ENCODE data around the gene GPX1. TPM values are rescaled to one million over a fixed set of nuclear protein-coding genes. Genes with fewer than 3 reads are reported as not detected.

Gene GPX1
- total and polyA plus RNA-seq, 10 of the 15 experiments (the other 5 are each of a cell fraction or from before 2014, with no cell fraction given) = 32.0 to 1,121 (median 400) TPM

DNA sequence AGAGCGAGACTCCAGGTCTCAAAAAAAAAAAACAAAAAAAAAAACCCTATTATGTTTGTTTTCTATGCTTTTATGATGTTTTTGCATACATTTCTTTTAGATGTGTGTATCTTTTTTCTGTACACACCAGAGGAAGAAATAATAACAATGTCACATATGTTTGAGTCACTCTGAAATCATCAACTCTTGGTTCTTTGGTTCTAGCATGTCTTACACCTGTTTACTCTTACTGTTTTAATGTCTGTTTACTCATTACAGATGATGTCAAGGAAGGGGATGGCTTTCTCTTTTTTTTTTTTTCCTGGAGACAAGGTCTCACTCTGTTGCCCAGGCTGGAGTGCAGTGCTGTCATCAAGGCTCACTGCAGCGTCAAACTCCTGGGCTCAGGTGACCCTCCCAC lies 29.6 kb upstream of the GPX1 start:
- in situ Hi-C loops (cut with MboI) = no loop called here
- DNase-seq (ENCODE audit: low read depth, low spot score) = no peak

More for the DNA sequence above, 29.6 kb upstream of the GPX1 start:
- SMC1A ChIA-PET (ENCODE audit: uncharacterized antibody, unreplicated experiment) = interaction anchor here (2.1 to 2.5 kb wide), 2 partner anchors 8 to 22 kb away, joined by 5 read pairs; no protein-coding TSS in a partner anchor
- H3K4me3 ChIP-seq = no peak overlapping the region
- H3K4me2 ChIP-seq (ENCODE audit: control insufficient read depth, insufficient read depth) = no peak overlapping the region
- ATAC-seq = no peak
- intact Hi-C loops (cut with micrococcal nuclease; ENCODE audit: unreplicated experiment) = no loop called here
- H3K9ac ChIP-seq (ENCODE audit: control insufficient read depth, insufficient read depth, low read length) = no peak overlapping the region
- CTCF ChIA-PET = interaction anchor here (0.8 kb wide), 1 partner anchor 13 kb away, joined by 3 read pairs; no protein-coding TSS in a partner anchor
- POLR2A ChIA-PET = interaction anchor here (0.9 kb wide), 1 partner anchor 21 kb away, joined by 4 read pairs; no protein-coding TSS in a partner anchor
- RAD21 ChIA-PET (ENCODE audit: unreplicated experiment) = no interaction called here
- no TSS peak for BruUV-seq (replicated peaks)
- H3K79me2 ChIP-seq (ENCODE audit: control insufficient read depth, insufficient read depth, low read length) = peaks cover 80% of the 10 kb centered on the region
- WGBS (ENCODE audit: insufficient coverage, insufficient replicate concordance, low lambda C conversion rate, missing lambda C conversion rate) = 91% methylated on average over 2 of the region's 2 CpGs
- peaks cover 6% of the 10 kb centered on the region; the same call in 1 of the 2 replicates for H4K20me1 ChIP-seq (ENCODE audit: control insufficient read depth, insufficient read depth)
- no peak for TF ChIP-seq RUNX3 (IDR thresholded peaks at IDR 0.05; ENCODE audit: low read length)
- TF ChIP-seq, protein P1, sequence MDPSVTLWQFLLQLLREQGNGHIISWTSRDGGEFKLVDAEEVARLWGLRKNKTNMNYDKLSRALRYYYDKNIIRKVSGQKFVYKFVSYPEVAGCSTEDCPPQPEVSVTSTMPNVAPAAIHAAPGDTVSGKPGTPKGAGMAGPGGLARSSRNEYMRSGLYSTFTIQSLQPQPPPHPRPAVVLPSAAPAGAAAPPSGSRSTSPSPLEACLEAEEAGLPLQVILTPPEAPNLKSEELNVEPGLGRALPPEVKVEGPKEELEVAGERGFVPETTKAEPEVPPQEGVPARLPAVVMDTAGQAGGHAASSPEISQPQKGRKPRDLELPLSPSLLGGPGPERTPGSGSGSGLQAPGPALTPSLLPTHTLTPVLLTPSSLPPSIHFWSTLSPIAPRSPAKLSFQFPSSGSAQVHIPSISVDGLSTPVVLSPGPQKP (IDR thresholded peaks at IDR 0.05; ENCODE audit: low read depth, low read length) = no peak
- TF ChIP-seq PAX5 (IDR thresholded peaks at IDR 0.05; ENCODE audit: borderline replicate concordance, low read depth, low read length) = no peak
- no peak for TF ChIP-seq NR2C1 (IDR thresholded peaks at IDR 0.05)
- no peak for TF ChIP-seq RAD21 (IDR thresholded peaks at IDR 0.05; ENCODE audit: insufficient read depth, low read depth, low read length)
- no peak for TF ChIP-seq TARDBP (IDR thresholded peaks at IDR 0.05; ENCODE audit: borderline replicate concordance)
- TF ChIP-seq RELA (IDR thresholded peaks at IDR 0.05; ENCODE audit: borderline replicate concordance, partially characterized antibody) = no peak
- TF ChIP-seq SREBF1 (IDR thresholded peaks at IDR 0.05; ENCODE audit: low read length) = no peak
- TF ChIP-seq, protein P2, sequence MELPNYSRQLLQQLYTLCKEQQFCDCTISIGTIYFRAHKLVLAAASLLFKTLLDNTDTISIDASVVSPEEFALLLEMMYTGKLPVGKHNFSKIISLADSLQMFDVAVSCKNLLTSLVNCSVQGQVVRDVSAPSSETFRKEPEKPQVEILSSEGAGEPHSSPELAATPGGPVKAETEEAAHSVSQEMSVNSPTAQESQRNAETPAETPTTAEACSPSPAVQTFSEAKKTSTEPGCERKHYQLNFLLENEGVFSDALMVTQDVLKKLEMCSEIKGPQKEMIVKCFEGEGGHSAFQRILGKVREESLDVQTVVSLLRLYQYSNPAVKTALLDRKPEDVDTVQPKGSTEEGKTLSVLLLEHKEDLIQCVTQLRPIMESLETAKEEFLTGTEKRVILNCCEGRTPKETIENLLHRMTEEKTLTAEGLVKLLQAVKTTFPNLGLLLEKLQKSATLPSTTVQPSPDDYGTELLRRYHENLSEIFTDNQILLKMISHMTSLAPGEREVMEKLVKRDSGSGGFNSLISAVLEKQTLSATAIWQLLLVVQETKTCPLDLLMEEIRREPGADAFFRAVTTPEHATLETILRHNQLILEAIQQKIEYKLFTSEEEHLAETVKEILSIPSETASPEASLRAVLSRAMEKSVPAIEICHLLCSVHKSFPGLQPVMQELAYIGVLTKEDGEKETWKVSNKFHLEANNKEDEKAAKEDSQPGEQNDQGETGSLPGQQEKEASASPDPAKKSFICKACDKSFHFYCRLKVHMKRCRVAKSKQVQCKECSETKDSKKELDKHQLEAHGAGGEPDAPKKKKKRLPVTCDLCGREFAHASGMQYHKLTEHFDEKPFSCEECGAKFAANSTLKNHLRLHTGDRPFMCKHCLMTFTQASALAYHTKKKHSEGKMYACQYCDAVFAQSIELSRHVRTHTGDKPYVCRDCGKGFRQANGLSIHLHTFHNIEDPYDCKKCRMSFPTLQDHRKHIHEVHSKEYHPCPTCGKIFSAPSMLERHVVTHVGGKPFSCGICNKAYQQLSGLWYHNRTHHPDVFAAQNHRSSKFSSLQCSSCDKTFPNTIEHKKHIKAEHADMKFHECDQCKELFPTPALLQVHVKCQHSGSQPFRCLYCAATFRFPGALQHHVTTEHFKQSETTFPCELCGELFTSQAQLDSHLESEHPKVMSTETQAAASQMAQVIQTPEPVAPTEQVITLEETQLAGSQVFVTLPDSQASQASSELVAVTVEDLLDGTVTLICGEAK (IDR thresholded peaks at IDR 0.05; ENCODE audit: borderline replicate concordance) = no peak
- FAIRE-seq = no peak
- peaks cover 3 to 4% of the 10 kb centered on the region in 2 experiments; a peak in 2 of 4 replicates for H3K36me3 ChIP-seq (ENCODE audit: control insufficient read depth in 2 of 2, insufficient read depth in 2 of 2, low read length in 1 of 2)
- H3K27ac ChIP-seq (ENCODE audit: control insufficient read depth, insufficient read depth) = no peak overlapping the region
- peaks cover 2% of the 10 kb centered on the region for H3K9me3 ChIP-seq (replicated peaks; ENCODE audit: control insufficient read depth, insufficient read depth, low read length)
- no peak overlapping the region for H2AFZ ChIP-seq (ENCODE audit: control insufficient read depth, low read depth, low read length)
- H3K4me1 ChIP-seq (ENCODE audit: control insufficient read depth, insufficient read depth, low read length) = peaks cover 6% of the 10 kb centered on the region
- no peaks in the 10 kb centered on the region for H3K27me3 ChIP-seq (replicated peaks in 1 of 2; ENCODE audit: control insufficient read depth in 2 of 2, insufficient read depth in 2 of 2, low read length in 1 of 2)

Measured in GM12878 (cell line).